Measurements from ENCODE around the gene LRCH1.

The LRCH1 gene

GRCh38 chr13:46655377-46656180 lies 102.6 kb downstream of the LRCH1 start:
- no peak for TF ChIP-seq CTCF (IDR thresholded peaks at IDR 0.05; ENCODE audit: low read depth, low read length)
- H3K4me3 ChIP-seq (replicated peaks in 1 of 2; ENCODE audit: low read depth in 2 of 2, low read length in 2 of 2): no peak overlapping the region
- peak; percentile 59 to 61 for DNase-seq (ENCODE audit: low read depth in 2 of 2)

GRCh38 chr13:46656786-46657185 lies 103.8 kb downstream of the LRCH1 start:
- TF ChIP-seq CTCF (IDR thresholded peaks at IDR 0.05; ENCODE audit: low read depth, low read length): no peak
- no peak for DNase-seq (ENCODE audit: low read depth in 2 of 2)
- H3K4me3 ChIP-seq (replicated peaks in 1 of 2; ENCODE audit: low read depth in 2 of 2, low read length in 2 of 2): no peak overlapping the region

GRCh38 chr13:46659413-46660065 lies 106.6 kb downstream of the LRCH1 start:
- no peak overlapping the region for H3K4me3 ChIP-seq (replicated peaks in 1 of 2; ENCODE audit: low read depth in 2 of 2, low read length in 2 of 2)
- DNase-seq (ENCODE audit: low read depth in 2 of 2): no peak
- no peak for TF ChIP-seq CTCF (IDR thresholded peaks at IDR 0.05; ENCODE audit: low read depth, low read length)

- no peak for DNase-seq (ENCODE audit: low read depth in 2 of 2)
- no peak for TF ChIP-seq CTCF (IDR thresholded peaks at IDR 0.05; ENCODE audit: low read depth, low read length)
- no peak overlapping the region for H3K4me3 ChIP-seq (replicated peaks in 1 of 2; ENCODE audit: low read depth in 2 of 2, low read length in 2 of 2)
These were observed 107.4 kb downstream of the LRCH1 start for GRCh38 chr13:46660416-46660815.

- no peak for DNase-seq (ENCODE audit: low read depth in 2 of 2)
- no peak overlapping the region for H3K4me3 ChIP-seq (replicated peaks in 1 of 2; ENCODE audit: low read depth in 2 of 2, low read length in 2 of 2)
- TF ChIP-seq CTCF (IDR thresholded peaks at IDR 0.05; ENCODE audit: low read depth, low read length): no peak
These were observed 107.9 kb downstream of the LRCH1 start for GRCh38 chr13:46660857-46661256.

- H3K4me3 ChIP-seq (replicated peaks in 1 of 2; ENCODE audit: low read depth in 2 of 2, low read length in 2 of 2): no peak overlapping the region
- no peak for TF ChIP-seq CTCF (IDR thresholded peaks at IDR 0.05; ENCODE audit: low read depth, low read length)
These were observed 109.7 kb downstream of the LRCH1 start for GRCh38 chr13:46662690-46663089.

More at GRCh38 chr13:46662690-46663089, 109.7 kb downstream of the LRCH1 start:
- no peak for DNase-seq (ENCODE audit: low read depth in 2 of 2)

Measured in cardiac fibroblast (primary cell).